Lung (tissue), 12 donors: ENCODE results near the gene GPR146. TPM values are rescaled to one million over a fixed set of nuclear protein-coding genes. Genes with fewer than 3 reads are reported as not detected.

Source experiments
- ATAC-seq: fragments of 200-7000 bp; cut with Tn5 transposase; one replicate; pipeline ENCODE4 v1.9.1; 2020; ENCODE audit warnings: moderate number of reproducible peaks; ENCODE audit not compliant: insufficient read depth, low FRiP score
- DNase-seq, 3 donors: peaks; one replicate each; pipeline ENCODE4 v3.0.0-alpha.2; 2013 to 2017
- H3K27ac ChIP-seq, 2 donors: one replicate each; pipeline ENCODE4 v1.5.1; 2013; ENCODE audit warnings: mild to moderate bottlenecking in 2 of 2, moderate library complexity in 2 of 2, control low read depth in 1 of 2, inconsistent platforms in 1 of 2, low read depth in 1 of 2, low read length in 1 of 2
- H3K27me3 ChIP-seq, 3 donors: one replicate each; pipeline ENCODE4 v1.5.1; 2013; ENCODE audit warnings: low read length in 2 of 3; ENCODE audit not compliant: control insufficient read depth in 3 of 3, insufficient read depth in 3 of 3
- H3K36me3 ChIP-seq, 4 donors: one replicate each; pipeline ENCODE4 v1.5.1; 2013; ENCODE audit warnings: low read length in 4 of 4, mild to moderate bottlenecking in 1 of 4, moderate library complexity in 1 of 4; ENCODE audit not compliant: control insufficient read depth in 4 of 4, insufficient read depth in 4 of 4
- H3K4me1 ChIP-seq, 5 donors: one replicate each; pipeline ENCODE4 v1.5.1; 2013; ENCODE audit warnings: low read length in 5 of 5, mild to moderate bottlenecking in 2 of 5, moderate library complexity in 1 of 5; ENCODE audit not compliant: control insufficient read depth in 5 of 5, insufficient read depth in 5 of 5
- H3K4me3 ChIP-seq: one replicate; pipeline ENCODE4 v1.5.1; 2013; ENCODE audit warnings: mild to moderate bottlenecking, control low read depth, moderate library complexity
- H3K9ac ChIP-seq, 2 donors: one replicate each; pipeline ENCODE4 v1.5.1; 2013; ENCODE audit warnings: low read length in 2 of 2, control low read depth in 1 of 2; ENCODE audit not compliant: insufficient read depth in 1 of 2
- H3K9me3 ChIP-seq, 4 donors: one replicate each; pipeline ENCODE4 v1.5.1; 2013; ENCODE audit warnings: low read length in 3 of 4, mild to moderate bottlenecking in 1 of 4, moderate library complexity in 1 of 4; ENCODE audit not compliant: control insufficient read depth in 4 of 4, insufficient read depth in 3 of 4
- WGBS, 2 donors: extraction: QIAGEN DNeasy Blood & Tissue Kit; methylation state at CpG; one replicate each; pipeline ENCODE4 v1.1.7; 2013; 5-methylcytosine and 5-hydroxymethylcytosine counted together
- polyA plus RNA-seq, 2 donors: library from polyadenylated mRNA; stranded (reverse); fragments of 200-250 nt; gene quantifications; one replicate each; pipeline ENCODE4 v1.2.1, GENCODE V29; 2013
- total RNA-seq, 2 donors: library from RNA; depleted of rRNA in 1 of 2; stranded (reverse); fragments of >200 nt in 1 of 2; gene quantifications; one replicate each; pipeline ENCODE4 v1.2.1, GENCODE V29; 2014 to 2021
- TF ChIP-seq, protein P1 (sequence below): IDR thresholded peaks from 2 replicates; pipeline ENCODE4 v1.5.1; 2012; ENCODE audit warnings: mild to moderate bottlenecking; ENCODE audit errors: control extremely low read depth, extremely low read depth
- donor health status: control.
- donor health status: control.
- donor health status: Bipolar disorder and iron deficiency.
- donor health status: healthy.
- donor health status: DM: yes; HTN: yes; CAD: no.

GPR146 gene
- total and polyA plus RNA-seq, 4 donors = 13.7 to 27.1 (median 14.0) TPM

DNA sequence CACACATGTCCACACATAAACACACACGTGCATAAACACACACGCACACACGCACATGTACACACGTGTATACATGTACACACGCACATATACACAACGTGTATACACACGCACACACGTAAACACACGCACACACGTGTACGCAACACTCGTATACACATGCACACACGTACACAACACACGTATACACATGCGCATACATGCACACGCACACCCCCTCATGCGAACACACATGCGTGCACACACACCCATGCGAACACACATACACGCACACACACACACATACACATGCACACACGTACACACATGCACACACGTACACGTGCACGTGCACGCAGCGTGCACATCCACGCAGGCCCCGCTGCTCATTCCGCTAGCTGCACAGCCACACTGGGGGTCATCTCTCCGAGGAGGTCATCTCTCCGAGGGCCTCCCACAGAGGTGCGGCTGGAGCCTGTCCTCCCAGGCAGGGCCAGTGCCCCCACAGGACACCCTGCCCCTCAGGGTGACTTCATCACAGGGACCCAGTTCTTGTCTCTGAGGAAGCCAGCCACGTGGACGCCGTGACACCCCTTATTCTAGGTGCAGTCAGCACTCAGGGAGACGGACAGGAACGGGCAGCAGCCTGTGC, 35.5 kb upstream of the GPR146 start:
- H3K4me1 ChIP-seq = no peaks in the 10 kb centered on the region
- peaks cover 0 to 37% (median 2%) of the 10 kb centered on the region in 4 donors for H3K36me3 ChIP-seq
- DNase-seq = no peak
- ATAC-seq = peak; percentile 27
- TF ChIP-seq, protein P1, sequence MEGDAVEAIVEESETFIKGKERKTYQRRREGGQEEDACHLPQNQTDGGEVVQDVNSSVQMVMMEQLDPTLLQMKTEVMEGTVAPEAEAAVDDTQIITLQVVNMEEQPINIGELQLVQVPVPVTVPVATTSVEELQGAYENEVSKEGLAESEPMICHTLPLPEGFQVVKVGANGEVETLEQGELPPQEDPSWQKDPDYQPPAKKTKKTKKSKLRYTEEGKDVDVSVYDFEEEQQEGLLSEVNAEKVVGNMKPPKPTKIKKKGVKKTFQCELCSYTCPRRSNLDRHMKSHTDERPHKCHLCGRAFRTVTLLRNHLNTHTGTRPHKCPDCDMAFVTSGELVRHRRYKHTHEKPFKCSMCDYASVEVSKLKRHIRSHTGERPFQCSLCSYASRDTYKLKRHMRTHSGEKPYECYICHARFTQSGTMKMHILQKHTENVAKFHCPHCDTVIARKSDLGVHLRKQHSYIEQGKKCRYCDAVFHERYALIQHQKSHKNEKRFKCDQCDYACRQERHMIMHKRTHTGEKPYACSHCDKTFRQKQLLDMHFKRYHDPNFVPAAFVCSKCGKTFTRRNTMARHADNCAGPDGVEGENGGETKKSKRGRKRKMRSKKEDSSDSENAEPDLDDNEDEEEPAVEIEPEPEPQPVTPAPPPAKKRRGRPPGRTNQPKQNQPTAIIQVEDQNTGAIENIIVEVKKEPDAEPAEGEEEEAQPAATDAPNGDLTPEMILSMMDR = no peak
- no peak overlapping the region for H3K27ac ChIP-seq
- no peak overlapping the region for H3K4me3 ChIP-seq
- H3K9ac ChIP-seq = no peak overlapping the region
- H3K9me3 ChIP-seq = no peaks in the 10 kb centered on the region
- H3K27me3 ChIP-seq = no peaks in the 10 kb centered on the region
- 94 to 95% methylated on average over 37 of the region's 37 CpGs for WGBS, 2 donors

DNA sequence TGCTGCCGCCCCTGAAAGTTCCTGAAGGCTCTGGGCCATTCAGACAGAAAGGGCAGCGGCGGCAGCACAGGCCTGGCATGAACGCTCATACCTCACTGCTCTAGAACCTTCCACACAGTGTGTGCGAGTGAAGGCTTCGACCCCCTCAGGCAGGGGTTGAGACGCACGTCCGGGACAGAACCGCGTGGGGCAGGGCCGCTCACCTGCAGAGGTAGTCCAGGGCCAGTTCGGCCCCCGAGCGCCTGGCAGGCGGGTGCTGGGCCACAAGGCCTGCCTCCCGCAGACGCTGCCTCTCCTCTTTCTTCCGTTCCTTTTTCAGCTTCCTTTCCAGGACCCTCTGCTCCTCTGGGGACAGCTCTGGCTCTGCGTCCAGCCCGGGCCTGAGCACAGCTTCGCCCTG, 34.6 kb upstream of the GPR146 start:
- Histone ChIP-seq H3K4me1 (no peaks in the 10 kb centered on the region), H3K9me3 (no peaks in the 10 kb centered on the region), H3K27ac (no peak overlapping the region), H3K36me3 (peaks cover 0 to 37% (median 2%) of the 10 kb centered on the region in 4 donors), H3K4me3 (no peak overlapping the region), H3K9ac (no peak overlapping the region), H3K27me3 (no peaks in the 10 kb centered on the region)
- TF ChIP-seq, protein P1 = no peak
- WGBS, 2 donors = 97 to 98% methylated on average over 22 of the region's 22 CpGs
- no peak for ATAC-seq
- no peak for DNase-seq

DNA sequence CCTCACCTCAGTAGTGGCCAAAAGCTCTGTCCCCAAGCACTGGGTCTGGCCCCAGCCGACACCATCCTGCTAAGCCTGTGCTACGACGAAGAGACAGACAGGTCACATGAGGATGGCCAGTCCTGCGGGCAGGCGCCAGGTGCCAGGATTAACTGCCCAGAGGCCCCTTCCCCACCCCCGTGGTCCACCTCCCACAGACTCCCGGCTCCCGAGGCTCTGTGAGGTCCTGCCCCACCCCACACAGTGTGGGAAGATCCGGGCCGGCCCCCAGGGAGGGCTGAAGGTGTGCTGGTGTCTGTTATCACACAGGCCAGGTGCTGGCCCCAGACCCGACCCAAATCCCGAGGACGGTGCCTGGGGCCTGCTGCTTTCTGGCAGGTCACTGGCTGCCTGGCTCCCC, 34.1 kb upstream of the GPR146 start:
- Histone ChIP-seq H3K4me1 (no peaks in the 10 kb centered on the region), H3K4me3 (no peak overlapping the region), H3K27ac (no peak overlapping the region), H3K36me3 (peaks cover 0 to 35% (median 2%) of the 10 kb centered on the region in 4 donors), H3K9me3 (no peaks in the 10 kb centered on the region), H3K27me3 (no peaks in the 10 kb centered on the region), H3K9ac (no peak overlapping the region)
- no peak for DNase-seq
- no peak for ATAC-seq
- WGBS, 2 donors = 93% methylated on average over 13 of the region's 13 CpGs
- TF ChIP-seq, protein P1 = no peak
